Stimulated activated CD4-positive, alpha-beta T cell treated with anti-CD3 and anti-CD28 coated beads, TNF-alpha, amount 100 ng/mL, for 24 hours (primary cell): ENCODE results near the gene ERLIN1.

ENCODE experiments used
- DNase-seq, 3 experiments: peaks; one replicate each; pipeline ENCODE4 v3.0.0-alpha.2; 2020; ENCODE audit warnings: low read depth in 3 of 3

ERLIN1 gene

DNA sequence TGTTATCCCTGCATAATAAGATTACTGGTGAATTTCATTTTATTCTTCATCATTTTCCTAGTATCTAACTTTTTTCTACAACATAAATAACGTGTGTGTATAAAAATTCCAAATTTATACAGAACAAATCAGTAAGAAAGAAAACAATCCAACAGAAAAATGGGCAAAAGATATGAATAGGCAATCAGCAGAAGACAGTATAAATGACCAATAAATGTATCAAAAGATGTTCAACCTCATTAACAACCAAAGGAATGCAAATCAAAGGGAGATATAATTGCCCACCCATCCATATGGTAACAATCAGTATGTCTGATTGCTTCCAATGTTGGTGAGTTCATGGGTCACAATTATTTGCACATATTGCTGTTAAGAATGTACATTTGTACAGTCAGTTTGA, 13.5 kb downstream of the ERLIN1 start:
- no peak for DNase-seq

DNA sequence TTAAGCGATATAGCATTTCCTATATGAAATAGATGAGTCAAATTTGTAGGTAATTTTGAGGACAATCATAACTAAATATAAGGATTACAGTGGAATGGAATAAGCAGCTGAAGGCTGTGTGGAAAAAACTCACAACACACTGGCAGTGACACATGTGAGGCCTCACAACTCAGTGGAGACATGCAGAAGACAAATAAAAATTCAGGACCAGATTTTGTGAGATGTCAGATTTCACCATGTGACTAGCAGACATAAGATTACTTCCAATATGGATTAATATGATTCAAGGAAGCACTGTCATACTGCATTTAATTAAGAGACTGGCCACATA, 17.6 kb downstream of the ERLIN1 start:
- no peak for DNase-seq

DNA sequence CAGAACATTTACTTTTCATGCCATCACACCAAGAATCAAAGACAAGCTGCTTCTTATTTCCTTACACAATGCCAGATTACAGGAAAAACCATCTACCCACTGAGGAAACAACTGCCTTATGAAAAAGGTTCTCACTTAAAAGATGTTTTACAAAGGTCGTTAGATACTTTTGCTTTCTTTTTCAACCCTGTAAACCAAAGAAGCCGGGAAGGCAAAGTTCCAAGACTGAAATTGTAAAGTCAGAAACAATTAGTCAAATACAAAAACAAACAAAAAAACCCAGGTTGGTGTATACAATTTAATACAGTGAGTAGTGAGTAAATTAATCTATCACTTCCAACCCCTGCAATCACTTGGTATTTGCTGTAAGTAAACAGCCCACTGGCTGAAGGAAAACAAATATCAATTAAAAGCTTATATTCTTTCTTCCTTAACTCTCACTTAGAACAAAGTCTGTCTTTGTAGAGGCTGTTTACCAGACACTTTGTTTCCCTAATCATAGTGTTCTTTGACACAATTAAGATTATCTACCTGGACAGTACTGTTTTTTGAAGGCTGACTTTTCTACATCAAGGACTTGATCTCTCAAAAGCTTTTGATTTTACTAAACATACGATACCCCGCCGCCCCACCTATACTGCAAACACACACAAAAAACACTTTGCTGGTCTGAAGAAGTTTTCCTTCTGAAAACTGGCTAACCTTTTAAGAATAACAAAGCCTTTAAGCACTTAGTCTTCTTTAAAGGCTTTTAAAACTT, 18.1 kb downstream of the ERLIN1 start:
- no peak for DNase-seq

DNA sequence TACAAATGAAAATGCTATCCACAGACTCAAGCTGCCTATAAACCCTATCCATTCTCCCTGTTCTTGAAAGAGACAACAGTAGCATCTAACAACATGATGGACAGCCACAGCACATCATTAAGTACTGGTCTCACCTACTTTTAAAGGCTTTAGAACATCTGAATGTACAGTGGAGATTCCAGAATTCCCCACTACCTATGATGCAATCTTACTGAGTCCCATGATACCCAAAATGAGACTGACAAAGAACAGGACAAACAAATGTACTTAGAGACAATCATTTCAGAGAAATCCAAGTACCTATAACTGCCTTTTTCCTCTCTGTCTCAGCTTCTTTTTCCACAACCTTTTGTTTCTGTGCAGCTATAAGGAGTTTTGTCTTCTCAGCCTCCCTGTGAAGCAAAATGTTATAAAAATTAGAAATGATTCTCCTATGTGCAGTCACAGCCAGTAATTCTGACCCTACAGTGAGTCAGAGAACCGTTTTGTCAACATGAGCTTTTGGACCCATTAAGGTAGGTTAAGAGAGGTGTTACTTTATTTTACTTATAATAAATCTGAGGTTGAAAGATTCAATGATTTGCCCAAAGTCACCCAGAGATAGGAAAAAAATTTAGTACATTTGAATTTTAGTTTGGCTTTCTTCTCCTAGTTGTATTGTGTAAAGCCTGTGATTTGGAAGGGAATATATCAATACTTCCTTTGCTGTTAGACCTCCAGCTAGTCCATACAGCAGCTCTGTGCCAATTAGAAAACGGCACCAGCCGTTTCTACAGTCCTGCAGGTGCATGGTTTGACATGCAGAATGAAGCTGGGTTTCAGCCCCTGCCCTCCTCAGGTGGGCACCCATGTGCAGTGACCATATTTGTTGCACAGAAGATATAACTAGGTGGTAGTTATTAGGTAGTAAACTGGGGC, 21.9 kb downstream of the ERLIN1 start:
- DNase-seq: no peak

DNA sequence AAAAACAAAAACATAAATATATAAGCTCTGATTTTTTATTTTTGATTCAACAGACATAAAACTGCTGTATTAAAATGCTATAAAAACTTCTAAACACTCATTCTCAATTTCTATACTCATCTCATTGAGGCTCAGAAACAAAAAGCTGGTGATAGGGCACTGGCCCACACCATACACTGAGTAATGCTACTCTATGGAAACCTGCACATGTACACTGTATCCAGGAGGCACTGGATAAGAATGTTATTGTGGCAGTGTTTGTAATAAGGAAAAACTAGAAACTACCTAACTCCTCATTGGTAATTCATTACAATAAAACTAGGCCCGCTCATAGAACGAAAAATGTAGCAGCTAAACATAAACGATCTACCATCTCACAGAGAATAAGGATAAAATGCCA, 23.1 kb downstream of the ERLIN1 start:
- DNase-seq: no peak

DNA sequence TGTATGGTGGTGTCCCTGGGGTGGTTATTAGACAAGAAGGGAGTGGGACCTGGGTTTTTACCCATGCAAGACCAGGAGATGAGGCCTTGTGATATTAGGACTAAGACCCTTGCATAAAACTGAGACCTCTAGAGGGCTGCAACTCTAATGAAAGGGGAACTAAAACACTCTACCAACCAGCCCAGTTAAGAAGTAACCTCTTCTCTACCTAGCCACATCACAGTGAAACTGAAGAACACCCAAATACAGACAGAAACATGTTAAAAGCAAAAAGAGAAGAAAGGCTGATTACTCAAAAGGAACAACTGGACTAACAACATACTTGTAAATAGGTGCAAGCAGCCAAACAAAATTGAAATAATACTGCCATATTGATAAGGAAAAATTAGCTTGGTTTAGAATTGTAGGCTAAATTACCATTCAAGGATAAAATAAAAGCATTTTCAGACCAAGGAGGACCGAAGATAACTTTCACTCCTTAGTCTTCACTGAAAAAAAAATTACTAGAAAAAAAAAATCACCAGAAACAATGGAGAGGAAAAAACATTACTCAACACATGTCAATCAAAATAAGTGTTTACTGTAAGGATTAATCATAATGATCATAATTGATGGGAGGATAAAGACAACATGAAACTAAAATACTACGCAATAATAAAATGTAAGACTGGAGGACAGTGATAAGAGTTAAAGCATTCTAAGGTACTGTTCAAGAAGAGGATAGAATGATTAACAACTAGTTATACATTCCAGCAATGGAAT, 27.6 kb downstream of the ERLIN1 start:
- DNase-seq: no peak

DNA sequence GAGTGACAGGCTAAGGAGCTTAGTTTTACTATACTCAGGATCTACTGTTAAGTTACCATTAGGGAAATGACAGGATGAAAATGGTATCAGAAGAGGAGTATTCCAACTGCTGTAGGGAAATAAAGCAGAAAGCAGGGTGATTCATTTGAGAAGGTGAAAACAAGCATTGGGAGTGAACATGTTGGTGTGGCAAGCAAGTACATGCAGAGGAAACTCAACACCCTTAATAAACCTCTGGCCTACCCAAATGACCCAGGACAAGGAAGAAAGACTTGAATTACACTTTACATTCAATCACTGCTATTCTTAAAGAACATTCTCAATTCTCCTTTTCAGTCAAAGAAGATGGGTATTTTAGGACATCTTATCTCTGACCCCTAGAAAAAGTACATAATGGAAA, 28.7 kb downstream of the ERLIN1 start:
- no peak for DNase-seq

DNA sequence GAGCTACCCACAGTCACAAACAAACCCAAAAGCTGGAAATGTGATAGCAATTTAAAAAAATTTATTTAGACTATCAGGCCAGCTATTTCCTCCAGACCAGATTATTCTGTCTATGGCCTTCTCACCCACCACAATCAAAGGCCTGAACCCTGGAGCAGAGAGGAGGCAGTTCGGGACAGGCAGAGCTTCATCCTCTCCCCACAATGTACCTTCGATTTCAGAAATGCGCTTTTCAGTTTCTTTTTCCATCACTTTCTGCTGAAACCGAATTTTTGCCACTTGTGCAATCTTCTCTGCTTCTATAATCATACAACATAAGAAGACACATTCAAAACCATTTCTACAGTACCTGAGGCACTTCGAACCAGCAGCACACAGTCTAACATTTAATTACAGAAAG, 29.9 kb downstream of the ERLIN1 start:
- no peak for DNase-seq

DNA sequence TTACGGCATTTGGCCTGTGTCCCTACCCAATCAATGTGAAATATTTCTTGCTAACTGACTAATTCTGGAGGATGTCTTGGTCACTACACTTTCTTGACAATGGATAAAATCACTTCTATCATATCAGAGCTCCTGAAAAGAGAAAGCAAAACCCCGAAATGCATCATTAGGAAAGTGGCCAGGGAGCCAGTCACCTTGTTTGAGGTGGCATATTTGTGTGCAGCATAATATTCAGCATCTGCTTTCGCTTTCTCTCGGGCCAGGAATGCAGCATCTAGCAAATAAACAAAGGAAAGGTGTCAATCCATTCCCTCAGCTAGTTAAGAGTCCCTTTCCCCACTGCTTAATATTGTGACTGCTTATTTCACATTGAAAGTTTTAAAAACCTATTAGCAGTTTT, 31.2 kb downstream of the ERLIN1 start:
- DNase-seq: no peak

DNA sequence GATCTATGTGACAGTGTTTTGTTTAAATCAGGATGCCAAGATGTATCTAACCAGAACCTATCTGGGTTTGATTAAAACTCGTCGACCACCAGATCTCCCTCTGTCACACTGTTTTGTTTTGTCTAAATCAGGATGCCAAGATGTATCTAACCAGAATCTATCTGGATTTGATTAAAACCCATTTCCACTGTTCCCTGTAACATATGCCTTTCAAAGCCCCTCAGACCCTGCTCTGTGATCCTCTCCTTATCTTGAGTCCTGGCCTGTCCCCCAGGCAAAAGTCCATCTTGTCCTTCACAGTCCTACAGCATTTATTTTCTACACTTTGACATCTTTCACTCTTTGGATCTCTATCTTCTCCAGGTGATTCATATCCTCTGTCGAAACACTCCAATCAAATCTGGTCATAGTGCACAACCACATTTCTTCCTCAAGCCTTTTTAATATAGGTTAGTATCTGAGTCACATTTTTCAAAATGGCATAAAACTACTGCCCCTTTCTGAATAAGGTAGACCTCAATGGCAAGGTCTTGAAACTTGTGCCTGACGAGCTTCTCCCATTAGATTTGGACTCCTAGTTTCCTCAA, 32.5 kb downstream of the ERLIN1 start:
- DNase-seq: no peak

DNA sequence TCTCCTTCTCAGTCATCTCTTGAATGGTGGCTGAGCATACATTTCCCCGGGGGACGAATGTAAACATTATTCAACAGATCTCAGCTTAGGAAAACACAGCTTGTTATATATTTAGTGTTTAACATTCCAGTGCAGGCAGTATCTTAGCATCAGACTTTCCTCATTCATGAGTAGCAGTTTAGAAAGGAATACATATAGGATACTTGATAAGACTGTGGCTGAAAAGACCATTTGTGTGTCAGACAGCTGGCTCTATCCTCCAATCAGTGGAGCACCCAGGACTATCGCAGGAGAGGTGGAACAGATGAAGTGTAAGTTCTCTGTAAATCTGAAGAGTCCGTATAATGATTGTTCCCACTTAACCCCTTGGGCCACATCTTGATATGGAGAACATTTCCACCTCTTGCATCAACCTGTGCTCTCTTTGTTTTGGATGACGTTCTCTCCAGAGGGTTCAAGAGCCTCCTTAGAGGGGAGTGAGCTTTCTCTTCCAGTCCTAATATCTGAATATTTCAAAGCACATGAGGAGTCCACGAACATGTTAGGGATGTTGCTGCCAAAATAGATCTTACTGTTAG, 34.0 kb downstream of the ERLIN1 start:
- DNase-seq: no peak

DNA sequence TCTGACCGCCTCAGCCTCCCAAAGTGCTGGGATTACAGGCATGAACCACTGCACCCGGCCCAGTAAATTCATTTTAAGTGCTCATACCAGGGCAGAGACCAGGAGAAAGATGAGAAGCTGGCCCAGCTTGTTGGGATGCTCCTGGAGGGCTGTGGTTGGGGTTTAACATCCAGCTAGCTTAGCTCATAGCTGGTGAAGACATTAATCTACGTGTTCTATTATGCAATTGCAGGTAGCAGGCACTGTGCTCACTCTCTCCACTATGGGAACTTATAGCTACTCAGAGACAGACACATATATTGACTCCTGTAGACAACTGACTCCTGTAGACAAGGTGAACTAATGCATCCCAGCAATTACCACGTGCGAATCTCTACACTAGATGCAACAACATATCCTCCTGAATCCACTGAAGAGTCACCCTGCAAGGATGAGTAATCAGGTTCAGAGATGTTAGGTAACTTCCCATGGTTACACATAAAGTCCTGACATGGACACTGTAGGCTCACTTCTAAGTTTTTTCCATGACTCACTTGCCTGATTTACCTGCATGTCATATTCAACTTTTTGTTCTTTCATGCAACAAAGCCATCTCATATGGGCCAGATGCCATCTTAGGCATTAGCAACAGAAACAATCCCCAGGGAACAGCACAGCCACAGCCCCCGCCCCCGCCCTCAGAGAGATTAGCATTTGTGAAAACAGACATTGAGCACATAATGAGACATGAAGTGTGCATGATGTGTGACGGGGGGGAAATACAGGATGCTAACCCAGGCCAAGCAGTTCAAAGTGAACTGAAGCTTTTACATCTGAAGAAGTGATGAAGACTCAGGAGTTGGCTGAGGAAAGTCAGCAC, 37.2 kb downstream of the ERLIN1 start:
- DNase-seq: peak; percentile 26 to 48 (median 40)

DNA sequence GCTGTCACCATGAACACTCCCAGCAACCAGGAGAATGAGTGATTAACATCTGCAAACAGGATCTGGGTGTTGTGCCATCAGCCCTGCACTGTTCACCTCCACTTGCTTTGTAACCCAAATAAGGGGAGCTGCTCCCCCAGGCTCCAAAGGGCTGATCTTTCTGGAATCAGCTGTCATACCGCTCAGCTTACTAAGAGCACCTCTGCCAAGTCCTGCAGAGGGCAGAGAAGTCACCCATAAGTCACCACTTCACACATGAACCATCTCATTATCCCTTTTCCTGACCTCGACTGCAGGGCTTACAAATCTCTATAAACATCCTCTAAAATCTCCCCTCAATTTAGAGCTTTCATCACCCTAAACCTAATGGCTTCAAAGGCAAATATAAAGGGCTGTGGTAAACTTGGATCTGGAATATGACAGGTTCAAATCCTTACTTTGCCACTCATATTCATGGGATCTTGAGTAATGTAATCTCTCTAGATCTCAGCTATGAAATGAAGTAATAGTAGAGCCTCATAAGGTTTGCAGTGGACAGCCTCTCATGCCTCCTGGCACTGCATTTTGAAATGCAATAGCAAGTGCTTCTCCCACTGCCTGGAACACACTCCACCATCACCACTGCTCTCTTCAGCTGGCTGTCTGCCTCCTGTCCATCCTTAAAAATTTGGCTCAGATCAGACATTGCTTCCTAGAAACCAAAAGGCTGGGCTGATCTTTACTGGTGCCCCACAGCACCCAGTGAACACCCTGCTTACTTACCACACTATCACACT, 38.8 kb downstream of the ERLIN1 start:
- no peak for DNase-seq

DNA sequence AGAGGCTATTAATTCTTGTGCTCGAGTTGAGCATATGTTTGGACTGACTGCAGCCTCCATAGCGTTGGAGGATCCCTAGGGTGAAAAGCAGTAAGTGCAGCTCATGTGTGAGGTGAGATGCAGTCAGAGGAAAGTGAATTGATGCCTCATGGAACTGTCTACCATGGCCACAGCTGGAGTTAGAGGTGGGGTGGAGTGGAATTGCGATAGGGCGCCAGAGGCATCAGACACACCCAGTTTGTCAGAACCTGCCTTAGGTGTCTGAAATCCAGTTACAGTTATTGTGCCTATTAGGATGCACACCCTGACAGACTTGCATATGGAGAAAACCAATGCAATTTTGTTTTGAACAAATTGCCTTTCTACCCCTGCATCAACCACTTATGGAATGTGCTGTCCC, 39.4 kb downstream of the ERLIN1 start:
- DNase-seq: no peak

DNA sequence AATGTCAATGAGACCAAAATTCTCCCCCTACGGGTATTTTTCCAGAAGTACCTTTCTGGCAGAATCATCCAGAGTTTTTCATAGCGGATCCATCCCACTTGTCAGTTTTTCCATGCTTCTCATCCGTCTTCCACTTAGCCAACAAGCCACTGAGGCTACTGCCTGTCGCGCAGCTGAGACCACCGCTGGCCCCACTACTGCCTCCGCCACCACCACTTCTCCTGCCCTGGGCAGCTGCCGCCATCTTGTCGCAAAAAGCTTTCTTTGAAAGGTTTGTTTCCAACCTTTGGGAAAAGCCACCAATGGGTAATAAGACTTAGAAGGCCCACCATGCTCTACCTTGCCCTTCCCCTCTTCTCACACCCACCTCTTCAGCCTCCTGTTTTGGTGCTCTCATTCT, 42.1 kb downstream of the ERLIN1 start:
- no peak for DNase-seq

DNA sequence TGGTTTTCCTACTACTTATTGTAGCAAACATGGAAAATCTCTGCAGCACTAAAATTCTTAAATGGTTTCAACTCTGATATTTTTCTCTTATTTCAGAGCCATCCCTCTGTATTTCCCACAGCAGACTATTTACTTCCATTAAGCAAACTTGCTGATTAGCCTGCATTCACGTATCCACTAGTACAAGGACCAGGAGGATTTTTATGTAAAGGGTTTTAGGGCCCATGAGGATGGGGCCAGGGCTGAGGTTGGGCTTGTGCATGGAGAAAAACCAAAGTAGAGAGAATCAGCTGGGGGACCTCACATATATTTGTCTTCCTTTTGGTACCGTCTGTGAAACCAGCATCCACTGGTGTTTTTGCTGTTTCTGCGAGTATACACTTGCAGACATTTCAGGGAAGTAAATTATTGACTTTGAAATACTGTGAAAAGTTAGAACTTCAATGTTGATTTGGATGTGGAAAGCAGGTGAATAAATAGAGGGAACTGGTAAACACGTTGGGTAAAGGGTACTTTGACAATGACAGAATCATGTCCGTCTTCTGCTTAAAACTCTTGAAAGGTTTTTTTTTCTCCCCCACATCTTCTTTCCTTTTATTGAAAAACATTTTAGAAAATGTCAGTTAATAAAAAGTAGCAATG, 44.3 kb downstream of the ERLIN1 start:
- no peak for DNase-seq

DNA sequence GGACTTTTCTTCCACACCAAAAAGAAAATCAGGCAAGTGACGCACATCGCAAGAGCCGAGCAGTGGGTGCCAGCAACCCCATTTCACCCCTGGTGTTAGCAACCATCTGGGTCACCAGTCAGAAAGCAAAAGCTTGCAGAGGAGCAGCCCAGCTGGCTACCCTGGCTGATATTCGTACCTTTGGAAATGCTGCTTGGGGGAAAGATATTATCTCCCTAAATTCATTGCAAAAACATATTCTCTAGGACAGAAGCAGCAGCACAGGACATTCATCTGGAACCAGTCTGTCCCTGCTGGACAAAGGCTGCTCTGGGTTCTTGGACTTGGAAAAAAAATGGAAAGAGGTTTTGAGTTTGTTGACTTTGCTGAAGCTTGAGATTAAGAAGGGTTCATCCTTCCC, 45.8 kb downstream of the ERLIN1 start:
- DNase-seq: no peak

DNA sequence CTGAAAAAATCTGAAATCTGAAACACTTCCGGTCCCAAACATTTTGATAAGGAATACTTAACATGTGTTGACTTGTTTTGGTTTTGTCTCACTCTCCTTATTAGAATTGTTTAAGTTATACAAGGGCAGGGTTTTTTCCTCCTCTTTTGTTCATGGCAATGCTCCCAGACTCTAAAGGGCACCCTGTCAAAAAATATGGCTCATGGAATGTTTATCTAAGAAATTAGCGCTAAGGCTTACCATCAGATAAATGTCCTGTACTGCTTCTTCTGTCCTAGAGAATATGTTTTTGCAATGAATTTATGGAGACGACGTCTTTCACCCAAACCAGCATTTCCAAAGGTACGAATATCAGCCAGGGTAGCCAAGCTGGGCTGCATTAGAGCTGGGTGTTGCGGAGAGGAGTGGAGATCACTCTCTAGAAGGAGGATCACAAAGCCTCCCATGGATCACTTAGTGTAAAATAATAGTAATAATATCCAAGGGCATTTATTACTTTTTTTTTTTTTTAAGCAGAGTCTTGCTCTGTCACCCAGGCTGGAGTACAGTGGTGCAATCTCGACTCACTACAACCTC, 46.8 kb downstream of the ERLIN1 start:
- no peak for DNase-seq

DNA sequence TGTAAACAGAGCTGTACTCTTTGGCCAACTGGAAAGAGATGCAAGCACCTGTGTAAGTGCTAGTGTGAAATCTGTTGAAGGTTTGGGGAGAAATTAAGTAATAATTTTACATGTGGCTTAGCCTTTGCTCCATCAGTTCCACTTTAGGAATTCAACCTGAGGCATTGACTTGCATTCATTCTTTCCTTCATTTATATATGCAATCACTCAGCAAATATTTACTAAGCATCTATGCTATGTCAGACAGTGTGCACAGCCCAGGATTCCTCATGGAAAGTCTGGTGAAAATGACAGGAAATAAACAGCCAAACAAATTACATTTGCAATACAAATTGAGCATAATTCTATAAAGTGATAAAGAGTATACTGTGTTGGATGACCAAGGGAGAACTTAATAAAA, 50.3 kb downstream of the ERLIN1 start:
- DNase-seq: no peak
